Endothelial cell of umbilical vein (primary cell): ENCODE data around the gene ARHGAP42. TPM values are rescaled to one million over a fixed set of nuclear protein-coding genes. Genes with fewer than 3 reads are reported as not detected.
"Not testable (repeated sequence)": the region's sequence is repeated elsewhere in the genome, so short reads cannot be mapped to it uniquely, and the experiment has no call there.

Source experiments
- BruUV-seq: library from RNA; stranded (reverse); fragments of 400-500 nt; replicated peaks from 2 replicates; lab custom pipeline; 2021; lab: Mats Ljungman, UMichigan
- CTCF ChIA-PET: fragments of 300-600, 350-600 bp; sonication (Branson Sonifier 250); formaldehyde crosslinking; loops from one replicate; lab custom pipeline; 2021; ENCODE audit warnings: antibody characterized with exemption, inconsistent platforms; lab: Charles Lee
- POLR2A ChIA-PET: fragments of 300-600, 350-600 bp; sonication (Branson Sonifier 250); formaldehyde crosslinking; loops from one replicate; lab custom pipeline; 2021; ENCODE audit warnings: antibody characterized with exemption, inconsistent platforms; lab: Charles Lee
- DNase-seq: peaks from one replicate; pipeline ENCODE4 v3.0.0-alpha.2; 2011; ENCODE audit warnings: low read depth, low spot score
- FAIRE-seq: peaks from 2 replicates; lab custom pipeline; 2011; peaks lifted over from hg19 to GRCh38; lab: Jason Lieb, UNC
- H2AFZ ChIP-seq: 2 replicates; pipeline ENCODE4 v1.6.0; 2012; ENCODE audit warnings: low read depth, low read length, control low read depth, inconsistent platforms
- H3K27ac ChIP-seq: 2 replicates; pipeline ENCODE4 v1.5.1; 2011; ENCODE audit warnings: low read depth, mild to moderate bottlenecking, control low read depth, low read length, moderate library complexity; ENCODE audit not compliant: insufficient read depth
- H3K27me3 ChIP-seq, 2 experiments: 2 replicates each; pipeline versions ENCODE4 v1.6.0 to v1.6.1; 2011; ENCODE audit warnings: low read length in 2 of 2, mixed read lengths in 1 of 2; ENCODE audit not compliant: control insufficient read depth in 2 of 2, insufficient read depth in 2 of 2
- H3K36me3 ChIP-seq, 2 experiments: 2 replicates in 1 of 2; 3 replicates in 1 of 2; pipeline ENCODE4 v1.5.1; 2011; ENCODE audit warnings: low read length in 2 of 2, mild to moderate bottlenecking in 1 of 2, moderate library complexity in 1 of 2; ENCODE audit not compliant: control insufficient read depth in 2 of 2, insufficient read depth in 2 of 2; ENCODE audit errors: extremely low read depth in 1 of 2
- H3K4me1 ChIP-seq: 3 replicates; pipeline ENCODE4 v1.5.1; 2011; ENCODE audit warnings: mild to moderate bottlenecking, low read length; ENCODE audit not compliant: control insufficient read depth, insufficient read depth; ENCODE audit errors: extremely low read depth
- H3K4me2 ChIP-seq: 2 replicates; pipeline ENCODE4 v1.6.1; 2011; ENCODE audit warnings: low read length, control low read depth, mixed read lengths; ENCODE audit not compliant: insufficient read depth
- H3K4me3 ChIP-seq, 3 experiments: fragments of 200-600 bp in 1 of 3; sonication (generic), shearing (Covaris generic) in 1 of 3; replicated peaks in 1 of 3; 2 replicates each; pipeline ENCODE4 v1.5.1; 2011 to 2016; ENCODE audit warnings: control low read depth in 3 of 3, low read length in 3 of 3, mild to moderate bottlenecking in 2 of 3, inconsistent platforms in 1 of 3, low read depth in 1 of 3, moderate library complexity in 1 of 3; ENCODE audit not compliant: insufficient read depth in 1 of 3
- H3K79me2 ChIP-seq: 2 replicates; pipeline ENCODE4 v1.6.0; 2012; ENCODE audit warnings: low read length, inconsistent platforms; ENCODE audit not compliant: control insufficient read depth, insufficient read depth
- H3K9ac ChIP-seq: replicated peaks from 2 replicates; pipeline ENCODE3; 2011; ENCODE audit warnings: low read length, control low read depth; ENCODE audit not compliant: insufficient read depth; ENCODE audit errors: extremely low read depth
- H3K9me1 ChIP-seq: replicated peaks from 3 replicates; pipeline ENCODE4 v1.6.0; 2011; ENCODE audit warnings: mild to moderate bottlenecking, low read length; ENCODE audit not compliant: control insufficient read depth, insufficient read depth; ENCODE audit errors: extremely low read depth
- H3K9me3 ChIP-seq: replicated peaks from 2 replicates; pipeline ENCODE4 v1.5.1; 2012; ENCODE audit warnings: low read length, inconsistent platforms; ENCODE audit not compliant: control insufficient read depth, insufficient read depth
- H4K20me1 ChIP-seq: replicated peaks from 2 replicates; pipeline ENCODE3; 2011; ENCODE audit warnings: mild to moderate bottlenecking, low read length; ENCODE audit not compliant: control insufficient read depth, insufficient read depth; ENCODE audit errors: extremely low read depth
- EZH2 ChIP-seq: IDR thresholded peaks from 2 replicates; pipeline ENCODE4 v1.6.1; 2012; ENCODE audit warnings: borderline replicate concordance, low read depth, mild to moderate bottlenecking, moderate library complexity, low read length, inconsistent platforms; ENCODE audit not compliant: severe bottlenecking
- FOS ChIP-seq: IDR thresholded peaks from 2 replicates; pipeline ENCODE4 v1.6.1; 2011; ENCODE audit warnings: mild to moderate bottlenecking, low read length, moderate library complexity, borderline replicate concordance; ENCODE audit not compliant: insufficient read depth
- GATA2 ChIP-seq: IDR thresholded peaks from 2 replicates; pipeline ENCODE4 v1.7.0; 2011; ENCODE audit warnings: low read depth, mild to moderate bottlenecking, moderate library complexity, mixed read lengths, low read length; ENCODE audit not compliant: insufficient read length, insufficient read depth
- JUN ChIP-seq: IDR thresholded peaks from 2 replicates; pipeline ENCODE4 v1.6.1; 2011; ENCODE audit warnings: borderline replicate concordance, low read depth; ENCODE audit not compliant: insufficient read length, insufficient read depth
- MYC ChIP-seq: IDR thresholded peaks from one replicate; pipeline ENCODE4 v1.6.1; 2011; ENCODE audit warnings: mild to moderate bottlenecking, low read depth, low read length
- POLR2A ChIP-seq: IDR thresholded peaks from 2 replicates; pipeline ENCODE4 v1.6.1; 2012; ENCODE audit warnings: low read depth, mild to moderate bottlenecking, control low read depth, low read length
- POLR2AphosphoS5 ChIP-seq: IDR thresholded peaks from 2 replicates; pipeline ENCODE4 v1.6.1; 2012; ENCODE audit warnings: low read depth, mild to moderate bottlenecking, control low read depth, low read length, moderate library complexity; ENCODE audit not compliant: insufficient read depth
- dilution Hi-C: fragments of 300-500 bp; cut with MboI; formaldehyde crosslinking; loops from one replicate; pipeline ENCODE4 v1.15.0; 2019; ENCODE audit warnings: low sequenced_read_pairs; ENCODE audit not compliant: extremely low pct_ligation_motif_present
- intact Hi-C: fragments of 100-400 bp; cut with micrococcal nuclease; formaldehyde crosslinking; loops from one replicate; pipeline ENCODE4 v1.10.0; 2022
- polyA plus RNA-seq, 4 experiments: library from polyadenylated mRNA; depleted of rRNA in 3 of 4; stranded (reverse) in 3 of 4; unstranded in 1 of 4; fragments of >200 nt; gene quantifications; 2 replicates each; pipeline versions ENCODE4 v1.2.1 to v1.2.3, GENCODE V29; 2011 to 2012; ENCODE audit warnings: missing spikeins in 1 of 4
- total RNA-seq: library from RNA; stranded (reverse); gene quantifications from 2 replicates; pipeline ENCODE4 v1.2.3, GENCODE V29; 2021
- TF ChIP-seq, protein P1 (sequence below): IDR thresholded peaks from 2 replicates; pipeline ENCODE4 v1.6.1; 2011; ENCODE audit not compliant: insufficient read depth, insufficient read length
- TF ChIP-seq, protein P2 (sequence below), 2 donors: IDR thresholded peaks; 1 replicate in 1 of 2; 2 replicates in 1 of 2; pipeline ENCODE4 v1.5.1; 2011; ENCODE audit warnings: low read length in 2 of 2, mild to moderate bottlenecking in 2 of 2, moderate library complexity in 2 of 2, control low read depth in 1 of 2, inconsistent platforms in 1 of 2, low read depth in 1 of 2; ENCODE audit not compliant: insufficient read depth in 1 of 2; ENCODE audit errors: extremely low read depth in 1 of 2

ARHGAP42 gene
- total and polyA plus RNA-seq, 2 donors (not counting 3 experiments of a cell fraction or from before 2014, with no cell fraction given) = 1.8 to 2.4 TPM

DNA sequence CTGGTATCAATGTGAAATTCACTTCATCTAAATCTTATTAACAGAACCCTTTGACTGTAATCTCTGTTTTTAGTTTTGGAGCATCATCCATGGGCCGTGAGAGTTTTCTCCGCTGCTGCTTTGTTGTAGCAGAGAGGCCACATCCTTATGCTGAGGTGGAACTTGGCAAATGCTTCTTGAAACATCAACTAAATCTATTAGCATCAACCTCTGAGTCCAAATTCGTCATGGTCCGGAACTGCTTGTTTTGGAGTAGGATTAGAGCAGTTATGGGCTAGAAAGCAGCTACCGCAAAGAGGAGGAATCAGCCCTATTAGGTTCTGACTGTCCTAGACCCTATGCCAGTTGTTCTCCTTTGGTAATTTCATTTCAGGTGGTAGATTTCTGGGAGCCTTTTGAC is 324.8 kb downstream of the ARHGAP42 start:
- no peaks in the 10 kb centered on the region for H3K79me2 ChIP-seq
- POLR2A ChIA-PET = no interaction called here
- TF ChIP-seq POLR2AphosphoS5 (no peak), MYC (no peak), GATA2 (no peak), JUN (no peak), EZH2 (no peak), FOS (no peak), POLR2A (no peak)
- TF ChIP-seq, protein P1, sequence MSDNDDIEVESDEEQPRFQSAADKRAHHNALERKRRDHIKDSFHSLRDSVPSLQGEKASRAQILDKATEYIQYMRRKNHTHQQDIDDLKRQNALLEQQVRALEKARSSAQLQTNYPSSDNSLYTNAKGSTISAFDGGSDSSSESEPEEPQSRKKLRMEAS = no peak
- TF ChIP-seq, protein P2, sequence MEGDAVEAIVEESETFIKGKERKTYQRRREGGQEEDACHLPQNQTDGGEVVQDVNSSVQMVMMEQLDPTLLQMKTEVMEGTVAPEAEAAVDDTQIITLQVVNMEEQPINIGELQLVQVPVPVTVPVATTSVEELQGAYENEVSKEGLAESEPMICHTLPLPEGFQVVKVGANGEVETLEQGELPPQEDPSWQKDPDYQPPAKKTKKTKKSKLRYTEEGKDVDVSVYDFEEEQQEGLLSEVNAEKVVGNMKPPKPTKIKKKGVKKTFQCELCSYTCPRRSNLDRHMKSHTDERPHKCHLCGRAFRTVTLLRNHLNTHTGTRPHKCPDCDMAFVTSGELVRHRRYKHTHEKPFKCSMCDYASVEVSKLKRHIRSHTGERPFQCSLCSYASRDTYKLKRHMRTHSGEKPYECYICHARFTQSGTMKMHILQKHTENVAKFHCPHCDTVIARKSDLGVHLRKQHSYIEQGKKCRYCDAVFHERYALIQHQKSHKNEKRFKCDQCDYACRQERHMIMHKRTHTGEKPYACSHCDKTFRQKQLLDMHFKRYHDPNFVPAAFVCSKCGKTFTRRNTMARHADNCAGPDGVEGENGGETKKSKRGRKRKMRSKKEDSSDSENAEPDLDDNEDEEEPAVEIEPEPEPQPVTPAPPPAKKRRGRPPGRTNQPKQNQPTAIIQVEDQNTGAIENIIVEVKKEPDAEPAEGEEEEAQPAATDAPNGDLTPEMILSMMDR (IDR thresholded peaks at IDR 0.05; ENCODE audit: extremely low read depth in 1 of 2, insufficient read depth in 1 of 2, low read depth in 1 of 2, low read length in 2 of 2) = no peak
- H4K20me1 ChIP-seq = no peaks in the 10 kb centered on the region
- no peaks in the 10 kb centered on the region for H3K27me3 ChIP-seq
- H3K36me3 ChIP-seq = no peaks in the 10 kb centered on the region
- H3K9me1 ChIP-seq = no peaks in the 10 kb centered on the region
- H3K4me1 ChIP-seq = no peaks in the 10 kb centered on the region
- H3K27ac ChIP-seq = no peak overlapping the region
- no peaks in the 10 kb centered on the region for H3K9me3 ChIP-seq
- no peak overlapping the region for H3K9ac ChIP-seq
- no peak overlapping the region for H3K4me3 ChIP-seq
- H3K4me2 ChIP-seq = no peak overlapping the region
- dilution Hi-C loops = no loop called here
- FAIRE-seq = no peak
- CTCF ChIA-PET = no interaction called here
- H2AFZ ChIP-seq = no peak overlapping the region
- no TSS peak for BruUV-seq
- intact Hi-C loops = no loop called here
- DNase-seq = no peak

DNA sequence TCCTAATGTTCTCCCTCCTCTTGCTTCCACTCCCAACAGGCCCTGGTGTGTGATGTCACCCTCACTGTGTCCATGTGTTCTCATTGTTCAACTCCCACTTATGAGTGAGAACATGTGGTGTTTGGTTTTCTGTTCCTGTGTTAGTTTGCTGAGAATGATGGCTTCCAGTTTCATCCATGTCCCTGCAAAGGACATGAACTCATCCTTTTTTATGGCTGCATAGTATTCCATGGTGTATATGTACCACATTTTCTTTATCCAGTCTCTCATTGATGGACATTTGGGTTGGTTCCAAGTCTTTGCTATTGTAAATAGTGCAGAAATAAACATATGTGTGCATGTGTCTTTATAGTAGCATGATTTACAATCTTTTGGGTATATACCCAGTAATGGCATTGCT is 326.6 kb downstream of the ARHGAP42 start:
- H3K9ac ChIP-seq, CTCF ChIA-PET, FAIRE-seq, H3K9me1 ChIP-seq, DNase-seq, H3K27me3 ChIP-seq, H3K4me3 ChIP-seq, H3K9me3 ChIP-seq, H3K27ac ChIP-seq, H3K79me2 ChIP-seq, BruUV-seq, POLR2A ChIA-PET, dilution Hi-C loops, H4K20me1 ChIP-seq, H3K36me3 ChIP-seq, intact Hi-C loops, H3K4me1 ChIP-seq, H2AFZ ChIP-seq, H3K4me2 ChIP-seq: not testable (repeated sequence)
